HG03460 (cell line): Measurements from ENCODE around the gene UBA1.
A peak's percentile ranks its signal among the peaks of the same experiment; 100 is the strongest.

Experiments
- ATAC-seq: cut with Tn5 transposase; IDR thresholded peaks from one replicate; pipeline ENCODE4 v1.9.1; 2021; ENCODE audit not compliant: unreplicated experiment

Gene UBA1

DNA sequence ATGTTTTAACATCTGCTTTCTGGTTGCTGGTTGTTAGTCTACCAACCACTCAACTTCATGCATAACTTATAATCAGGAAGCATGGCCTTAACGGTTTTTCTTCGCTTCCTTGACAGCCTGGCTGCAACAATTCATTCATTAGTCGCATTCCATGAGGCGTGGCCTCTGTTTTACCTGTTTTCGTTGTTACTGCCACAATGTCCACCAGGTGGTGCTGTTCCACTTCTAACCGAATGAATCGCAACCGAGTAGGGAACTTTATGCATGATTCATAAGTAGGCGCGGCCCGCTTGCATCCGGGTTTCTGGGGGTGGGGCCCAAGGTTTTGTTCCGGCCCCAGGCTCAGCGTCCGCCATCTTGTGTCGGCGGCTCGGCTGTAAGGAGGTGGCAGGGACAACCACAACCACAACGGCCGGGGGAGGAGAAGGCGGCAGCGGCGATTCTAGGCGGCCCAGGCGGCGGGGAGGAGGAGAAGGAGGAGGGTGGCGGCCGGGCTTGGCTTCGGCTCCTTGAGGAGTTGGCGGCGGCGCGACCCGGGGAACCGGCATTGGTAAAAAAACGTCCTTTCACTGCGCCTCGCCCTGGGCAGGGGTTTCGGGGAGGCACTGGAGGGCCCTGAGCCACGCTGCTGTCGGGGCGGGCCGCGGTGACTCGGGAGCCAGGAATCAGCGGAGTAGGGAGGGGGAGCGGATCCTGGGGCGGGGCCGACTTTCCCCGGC is at the start of gene UBA1:
Gene UBA1, plus strand, starts transcription at position 355 of the 719 bp plus-strand sequence. CDS start 4,974 bp downstream, outside the sequence.
- peak; percentile 47 for ATAC-seq

DNA sequence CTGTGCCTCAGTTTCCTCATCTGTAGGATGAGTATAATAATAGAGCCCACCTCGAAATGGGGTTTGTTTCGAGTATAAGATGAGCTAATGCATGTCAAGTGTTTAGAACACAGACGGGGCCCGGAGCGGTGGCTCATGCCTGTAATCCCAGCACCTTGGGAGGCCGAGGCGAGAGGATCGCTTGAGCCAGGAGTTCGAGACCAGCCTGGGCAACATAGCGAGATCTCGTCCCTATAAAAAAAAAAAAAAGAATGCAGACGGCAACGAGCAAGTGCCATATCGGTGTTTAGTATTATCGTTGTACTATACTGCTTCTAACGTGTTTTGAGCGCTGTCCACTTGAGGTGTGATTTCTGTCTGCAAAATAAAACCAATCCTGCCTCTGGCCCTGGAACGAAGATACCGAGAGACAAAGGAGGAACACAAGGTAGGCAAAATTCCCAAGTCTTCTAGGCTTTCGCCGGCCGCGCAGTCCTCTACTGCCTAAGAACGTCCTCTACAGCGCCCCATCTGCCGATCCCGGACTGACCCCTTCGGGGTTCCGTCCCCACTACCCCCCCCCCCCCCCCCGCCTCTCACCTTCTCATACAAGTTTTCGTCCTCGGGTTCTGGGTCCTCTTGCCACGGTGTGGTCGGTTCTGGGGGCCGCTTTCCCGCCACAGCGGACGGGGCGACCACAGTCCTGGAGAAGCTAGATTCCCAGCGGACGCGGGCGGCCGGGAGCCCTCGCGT is 49.6 kb upstream of the UBA1 start:
- peak; percentile 16 for ATAC-seq

DNA sequence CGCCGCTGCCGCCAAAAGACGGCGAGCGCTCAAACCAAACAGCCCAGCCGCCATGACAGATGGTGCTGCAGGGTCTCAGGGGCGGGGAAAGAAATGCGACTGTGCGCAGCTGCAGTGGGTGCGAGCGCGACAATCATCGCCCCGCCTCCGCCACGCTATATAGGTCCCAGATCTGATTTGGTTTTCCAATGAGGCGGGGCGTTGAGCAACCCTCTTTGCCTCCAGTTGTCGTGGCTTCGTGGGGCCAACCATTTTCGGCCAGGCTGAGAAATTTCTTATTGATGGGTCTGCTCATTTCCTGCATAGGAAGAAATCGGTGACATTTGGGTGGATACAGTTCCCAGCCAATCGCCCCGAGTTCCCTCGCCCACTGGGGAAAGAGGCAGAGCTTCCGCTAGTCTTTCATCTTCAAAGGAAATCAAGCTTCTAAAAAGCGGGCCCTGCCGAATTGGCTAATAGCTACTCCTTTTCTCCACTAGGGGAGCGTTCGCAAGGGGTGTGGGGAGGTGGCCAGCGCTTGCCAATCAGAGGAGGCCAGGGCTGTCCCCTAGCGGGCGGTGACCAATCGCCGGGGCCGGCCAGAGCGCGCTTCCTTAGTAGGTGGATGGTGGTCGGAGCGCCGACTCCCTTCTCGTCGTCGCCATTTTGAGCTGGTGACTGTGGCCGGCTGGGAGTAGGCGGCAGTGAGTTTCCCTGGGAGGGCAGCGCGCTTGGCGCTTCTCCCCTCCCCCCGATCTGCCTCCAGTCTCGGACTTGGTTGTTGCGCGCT is 48.8 kb upstream of the UBA1 start, which contains the start of the genes NDUFB11 and RBM10:
Gene NDUFB11, minus strand, starts transcription at position 77 of the 769 bp plus-strand sequence. Its CDS starts 23 bp downstream, at position 54.
Gene RBM10, plus strand, starts transcription at position 596 of the 769 bp plus-strand sequence. CDS start 2,261 bp downstream, outside the sequence.
- peak; percentile 89 for ATAC-seq

DNA sequence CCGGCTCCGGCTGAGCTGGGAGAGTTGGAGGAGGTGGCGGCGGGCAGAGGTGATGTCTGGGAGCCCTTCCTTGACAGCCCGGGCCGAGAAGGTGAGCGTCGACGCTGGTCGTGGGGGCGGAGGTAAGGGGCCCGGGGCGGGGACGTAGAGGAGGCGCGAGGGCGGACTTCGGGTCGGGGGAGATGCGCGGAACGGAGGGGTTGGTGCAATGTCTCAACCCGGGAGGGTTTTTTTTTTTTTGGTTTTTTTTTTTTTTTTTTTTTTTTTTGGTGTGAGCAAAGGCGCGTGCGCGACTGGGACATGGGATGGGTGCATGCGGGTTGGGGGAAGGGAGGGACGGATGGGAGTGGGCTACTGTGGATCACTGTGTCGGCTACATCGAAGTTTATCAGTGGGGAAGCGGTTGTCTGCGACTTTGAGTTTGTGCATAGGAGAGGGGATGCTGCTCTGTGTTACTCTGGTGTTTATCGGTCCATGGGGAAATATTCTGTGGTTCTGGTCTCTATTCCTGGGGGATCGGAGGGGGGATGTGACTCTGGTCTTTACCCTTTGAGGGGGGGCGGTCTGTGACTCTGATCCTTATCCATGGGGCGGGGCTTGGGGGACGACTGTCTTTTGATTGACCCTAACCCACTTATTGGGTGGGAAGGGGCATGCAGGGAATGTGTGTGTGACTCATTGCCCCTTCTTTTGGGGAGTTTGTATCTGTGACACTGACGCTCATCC is 48.1 kb upstream of the UBA1 start:
- ATAC-seq, result peak; percentile 16

DNA sequence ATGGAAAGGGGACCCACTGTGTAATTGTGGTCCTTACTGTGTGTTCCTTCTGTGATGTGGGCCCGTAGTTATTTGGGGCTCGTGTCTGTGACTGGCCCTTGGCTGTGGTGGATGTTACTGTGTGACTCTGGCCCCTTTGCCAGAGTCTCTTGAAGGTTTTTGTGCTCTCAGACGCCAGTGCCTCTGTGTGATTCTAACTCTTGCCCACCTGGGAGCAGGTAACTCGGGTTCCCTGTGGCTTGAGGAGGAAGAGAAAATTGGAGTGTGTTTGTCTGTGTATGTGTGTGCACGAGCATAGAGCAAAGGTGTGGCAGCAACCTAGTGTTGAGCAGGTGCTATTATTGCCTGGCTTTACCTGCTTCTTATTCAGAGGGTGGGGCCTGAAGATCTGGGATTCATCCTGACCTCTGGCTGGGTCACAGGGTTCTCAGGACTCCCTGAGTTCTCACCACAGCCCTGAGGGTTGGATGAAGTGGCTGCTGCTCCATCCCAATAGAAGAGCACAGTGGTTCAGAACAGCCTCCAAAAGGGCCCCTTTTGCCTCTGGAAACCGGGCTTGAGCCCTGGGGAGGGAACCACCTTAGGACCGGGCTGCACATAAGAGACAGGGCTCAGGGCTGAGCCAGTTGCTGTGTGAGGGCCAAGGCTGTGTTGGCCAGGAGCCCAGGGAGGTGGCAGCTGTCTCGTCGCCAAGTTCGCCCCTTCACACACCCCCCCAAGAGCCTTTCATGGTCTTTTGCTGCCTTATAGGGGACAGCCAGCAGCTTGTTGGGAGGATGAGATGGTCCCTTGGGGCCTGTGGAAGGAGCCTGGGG is 47.3 kb upstream of the UBA1 start:
- ATAC-seq, result no peak

DNA sequence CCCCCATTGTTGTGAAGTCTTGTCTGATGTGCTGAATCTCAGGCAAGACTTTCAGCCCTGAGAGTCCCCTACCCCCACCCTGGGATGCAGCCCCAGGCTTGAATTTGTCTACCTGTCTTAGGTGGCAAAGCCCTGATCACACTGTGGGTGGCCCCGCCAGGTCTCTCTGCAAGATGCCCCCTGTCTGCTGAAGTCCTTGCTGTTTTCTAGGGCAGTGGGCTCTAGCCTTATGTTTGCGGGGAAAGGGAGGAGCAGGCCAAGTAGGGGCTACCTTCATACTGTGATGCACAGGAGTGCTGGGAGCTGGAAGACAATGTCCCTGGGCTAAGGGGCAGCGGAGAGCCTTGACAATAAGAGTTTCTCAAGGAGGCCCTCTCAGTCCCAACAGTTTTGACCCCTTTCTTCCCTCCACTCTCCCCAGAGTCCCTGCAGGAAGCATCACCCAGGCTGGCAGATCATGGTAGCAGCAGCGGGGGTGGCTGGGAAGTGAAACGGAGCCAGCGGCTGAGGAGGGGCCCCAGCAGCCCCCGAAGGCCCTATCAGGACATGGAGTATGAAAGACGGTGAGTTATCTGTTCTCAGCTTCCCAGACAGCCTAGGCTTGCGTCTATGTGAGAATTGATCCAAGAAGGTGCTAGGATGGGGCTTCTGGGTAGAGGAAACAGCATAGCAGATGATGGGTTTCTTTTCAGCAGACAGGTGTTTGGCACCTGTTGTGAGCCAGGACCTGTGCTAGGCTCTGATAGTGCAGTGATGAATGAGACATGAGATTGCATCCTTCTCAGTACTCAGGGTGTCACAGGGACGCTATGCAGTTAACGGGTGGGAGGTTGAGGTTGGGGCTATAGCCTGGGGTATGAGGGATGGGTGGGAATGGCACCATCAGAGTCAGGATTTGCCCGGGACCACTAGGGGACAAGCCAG is 46.4 kb upstream of the UBA1 start:
- ATAC-seq, result no peak

DNA sequence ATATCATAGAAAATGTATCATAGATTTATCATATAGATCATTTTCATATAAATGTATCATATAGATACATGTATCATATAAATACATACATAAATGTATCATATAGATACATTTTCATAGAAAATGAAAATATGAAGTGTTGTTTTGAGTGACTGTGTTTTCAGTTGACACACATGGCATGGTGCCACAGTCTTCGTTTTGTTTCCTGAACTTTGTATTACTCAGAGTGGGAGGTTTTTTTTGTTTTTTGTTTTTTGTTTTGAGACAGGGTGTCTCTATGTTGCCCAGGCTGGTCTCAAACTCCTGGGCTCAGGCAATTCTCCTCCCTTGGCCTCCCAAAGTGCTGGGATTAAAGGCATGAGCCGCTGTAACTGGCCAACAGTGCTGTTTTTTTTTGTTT is 44.7 kb upstream of the UBA1 start:
- ATAC-seq, result no peak

DNA sequence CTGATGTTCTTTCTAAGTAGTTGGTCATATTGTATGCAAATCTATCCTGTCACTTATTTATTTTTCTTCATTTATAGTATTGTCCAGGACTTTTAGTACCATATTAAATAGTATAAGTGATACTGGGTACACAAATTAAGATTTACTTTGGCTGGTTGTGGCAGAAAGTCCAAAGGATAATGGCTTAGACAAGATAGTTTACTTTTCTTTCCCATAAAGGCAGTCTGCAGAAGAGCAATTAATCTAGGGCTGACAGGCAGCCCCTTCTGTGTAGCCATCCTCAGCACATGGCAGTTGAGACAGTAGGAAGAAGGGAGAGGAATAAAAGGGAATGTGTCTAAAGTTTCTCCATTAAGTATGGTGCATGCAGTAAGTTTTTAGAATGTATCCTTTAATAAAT is 42.2 kb upstream of the UBA1 start:
- ATAC-seq, result no peak

DNA sequence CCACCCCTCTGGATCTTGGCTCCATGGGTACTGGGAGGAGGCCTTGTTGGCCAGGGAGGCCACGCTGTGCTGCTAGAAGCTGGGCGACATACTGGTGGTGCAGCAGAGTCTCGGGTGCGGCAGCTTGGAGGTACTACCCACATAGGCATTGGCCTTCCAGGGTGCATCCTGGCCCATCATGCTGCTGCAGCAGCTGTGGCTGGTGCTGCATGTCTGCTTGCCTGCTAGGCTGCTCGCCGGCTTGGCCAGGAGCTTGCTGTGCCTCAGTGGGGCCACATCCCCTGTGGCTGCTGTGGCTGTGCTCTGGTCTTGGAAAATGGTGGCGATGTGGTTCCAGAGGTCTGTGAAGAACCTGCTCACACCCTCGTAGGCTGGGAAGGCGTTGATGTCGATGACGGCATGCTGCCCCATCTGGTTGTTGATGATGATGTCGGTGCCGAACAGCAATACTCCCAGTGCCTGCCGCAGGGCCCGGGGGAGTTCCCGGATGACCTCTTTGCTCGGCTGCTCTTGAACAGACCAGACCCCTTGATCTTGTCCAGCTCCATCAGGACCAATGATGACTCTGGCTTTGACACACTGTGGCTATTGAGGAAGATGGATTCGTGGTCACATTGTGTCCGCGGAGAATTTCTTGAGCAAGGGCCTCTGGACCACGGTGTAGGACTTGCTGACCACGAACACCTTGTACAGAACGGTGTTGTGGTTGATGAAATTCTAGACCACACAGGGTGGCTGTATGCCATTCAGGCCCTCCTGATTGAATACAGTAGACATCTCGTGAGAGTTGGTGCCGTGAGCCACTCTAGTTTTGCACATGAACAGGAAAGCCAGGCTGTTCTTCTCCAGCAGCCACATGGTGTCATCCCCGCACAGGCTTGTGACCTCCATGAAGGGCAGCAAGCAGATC is 36.8 kb upstream of the UBA1 start:
- no peak for ATAC-seq

DNA sequence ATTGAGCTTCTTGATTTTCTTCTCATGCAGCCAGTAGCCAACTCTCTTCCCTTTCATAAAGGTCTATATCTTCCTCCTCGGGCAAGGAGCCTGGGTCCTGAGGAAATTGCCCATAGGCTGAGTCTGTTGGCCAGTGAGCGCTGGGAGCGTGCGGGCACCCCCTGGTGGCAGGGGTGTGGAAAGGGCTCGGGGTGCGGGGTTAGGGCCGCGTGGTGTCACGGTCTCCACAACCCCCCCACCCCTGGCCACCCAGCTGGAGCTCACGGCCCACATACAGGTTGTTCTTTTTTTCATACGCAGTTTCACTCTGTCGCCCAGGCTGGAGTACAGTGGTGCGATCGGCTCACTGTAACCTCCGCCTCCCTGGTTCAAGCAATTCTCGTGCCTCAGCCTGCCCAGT is 35.5 kb upstream of the UBA1 start:
- no peak for ATAC-seq

DNA sequence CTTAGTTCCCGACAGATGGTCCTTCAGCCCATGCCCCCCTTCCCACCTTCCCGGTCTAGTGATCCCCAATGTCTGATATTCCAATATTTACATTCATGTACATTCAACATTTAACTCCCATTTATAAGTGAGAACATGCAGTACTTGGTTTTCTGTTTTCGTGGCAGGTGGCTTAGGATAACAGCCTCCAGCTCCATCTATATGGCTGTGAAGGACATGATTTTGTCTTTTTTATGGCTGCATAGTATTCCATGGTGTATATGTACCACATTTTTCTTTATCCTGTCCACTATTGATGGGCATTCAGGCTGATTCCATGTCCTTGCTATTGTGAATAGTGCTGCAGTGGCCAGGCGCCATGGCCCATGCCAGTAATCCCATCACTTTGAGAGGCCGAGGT is 34.8 kb upstream of the UBA1 start:
- ATAC-seq, result no peak

DNA sequence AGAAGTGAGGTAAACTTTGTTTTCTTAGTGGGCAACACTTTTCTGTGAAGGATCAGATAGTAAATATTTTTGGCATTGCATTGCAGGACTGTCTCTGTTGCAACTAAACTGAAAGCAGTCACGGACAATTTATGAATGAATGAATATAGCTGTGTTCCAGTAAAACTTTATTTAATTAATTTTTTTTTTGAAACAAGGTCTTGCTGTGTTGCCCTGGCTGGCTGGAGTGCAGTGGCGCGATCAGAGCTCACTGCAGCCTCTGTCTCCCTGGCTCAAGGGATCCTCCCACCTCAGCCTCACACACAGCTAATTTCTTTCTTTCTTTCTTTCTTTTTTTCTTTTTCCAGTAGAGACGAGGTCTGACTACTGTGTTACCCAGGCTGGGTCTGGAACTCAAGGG is 32.8 kb upstream of the UBA1 start:
- no peak for ATAC-seq

DNA sequence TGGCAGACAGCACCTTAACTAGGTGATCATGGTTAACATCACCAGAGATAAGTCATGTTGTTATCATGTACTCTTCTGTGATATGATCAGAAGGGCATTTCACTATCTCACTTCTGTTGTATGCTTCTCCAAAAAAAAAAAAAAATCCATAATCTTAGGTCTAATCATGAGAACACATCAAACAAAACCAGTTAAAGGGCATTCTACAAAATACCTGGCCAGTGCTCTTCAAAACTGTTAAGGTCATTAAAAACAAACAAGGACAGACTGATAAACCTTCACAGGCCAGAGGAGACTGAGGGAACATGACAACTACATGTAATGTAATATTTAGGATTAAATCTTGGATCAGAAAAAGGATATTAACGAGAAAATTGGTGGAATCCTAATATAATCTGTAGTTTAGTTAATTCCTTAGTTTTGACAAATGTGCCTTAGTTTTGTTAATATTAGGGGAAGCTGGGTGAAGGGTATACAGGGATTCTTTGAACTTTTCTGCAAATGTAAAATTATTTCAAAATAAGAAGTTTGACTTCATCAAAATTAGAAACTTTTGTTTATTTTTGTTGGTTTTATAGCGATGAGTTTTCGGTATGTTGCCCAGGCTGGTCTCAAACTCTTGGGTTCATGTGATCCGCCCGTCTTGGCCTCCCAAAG is 30.6 kb upstream of the UBA1 start:
- ATAC-seq, result no peak

DNA sequence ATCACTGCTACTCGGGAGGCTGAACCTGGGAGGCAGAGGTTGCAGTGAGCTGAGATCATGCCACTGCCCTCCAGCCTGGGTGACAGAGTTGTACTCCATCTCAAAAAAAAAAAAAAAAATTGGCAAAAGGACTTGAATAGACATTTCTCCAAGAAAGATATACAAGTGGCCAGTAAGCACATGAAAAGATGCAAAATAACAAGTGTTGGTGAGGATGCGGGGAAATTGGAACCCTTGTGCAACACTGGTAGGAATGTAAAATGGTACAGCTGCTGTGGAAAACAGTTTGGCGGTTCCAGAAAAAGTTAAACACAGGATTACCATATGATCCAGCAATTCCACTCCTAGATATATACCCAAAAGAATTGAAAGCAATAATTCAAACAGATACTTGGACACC is 29.2 kb upstream of the UBA1 start:
- ATAC-seq, result no peak

DNA sequence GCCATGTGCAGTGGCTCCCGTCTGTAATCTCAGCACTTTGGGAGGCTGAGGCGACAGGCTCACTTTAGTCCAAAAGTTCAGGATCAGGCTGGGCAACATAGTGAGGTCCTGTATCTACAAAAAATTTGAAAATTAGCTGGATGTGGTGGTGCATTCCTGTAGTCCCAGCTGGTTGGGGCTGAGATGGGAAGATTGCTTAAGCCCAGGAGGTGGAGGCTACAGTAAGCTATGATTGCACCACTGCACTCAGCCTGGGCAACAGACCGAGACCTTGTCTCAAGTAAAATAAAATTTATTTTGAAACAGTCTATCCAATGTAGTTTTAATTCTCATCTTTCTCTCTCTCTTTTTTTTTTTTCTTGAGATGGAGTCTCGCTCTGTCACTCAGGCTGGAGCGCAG is 27.5 kb upstream of the UBA1 start:
- ATAC-seq, result no peak

DNA sequence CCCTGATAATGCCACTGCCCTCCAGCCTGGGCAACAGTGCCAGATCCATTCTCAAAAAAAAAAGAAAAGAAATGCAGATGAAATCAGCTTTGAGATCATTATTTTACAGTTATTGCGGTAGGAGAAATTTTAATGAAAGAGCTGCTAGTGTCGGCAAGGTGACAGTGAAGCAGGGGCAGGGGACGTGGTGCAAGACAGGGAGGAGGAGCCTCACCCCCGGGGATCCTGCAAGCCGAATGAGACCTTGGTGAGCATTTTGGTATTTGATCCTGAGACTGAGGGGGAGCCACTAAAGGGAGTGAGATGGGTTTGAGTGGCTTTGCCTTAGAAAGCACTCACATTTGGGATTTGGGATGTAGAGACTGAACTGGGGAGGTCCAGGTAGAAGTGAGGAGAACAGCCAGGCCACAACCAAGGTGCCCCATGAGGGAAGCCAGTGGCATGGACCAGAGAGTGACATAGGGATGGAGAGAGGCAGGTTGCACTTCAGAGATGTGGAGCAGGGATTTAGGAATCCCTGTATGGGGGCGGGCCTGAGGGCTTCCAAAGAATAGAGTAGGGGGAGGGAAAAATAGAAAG is 25.0 kb upstream of the UBA1 start:
- ATAC-seq, result no peak

DNA sequence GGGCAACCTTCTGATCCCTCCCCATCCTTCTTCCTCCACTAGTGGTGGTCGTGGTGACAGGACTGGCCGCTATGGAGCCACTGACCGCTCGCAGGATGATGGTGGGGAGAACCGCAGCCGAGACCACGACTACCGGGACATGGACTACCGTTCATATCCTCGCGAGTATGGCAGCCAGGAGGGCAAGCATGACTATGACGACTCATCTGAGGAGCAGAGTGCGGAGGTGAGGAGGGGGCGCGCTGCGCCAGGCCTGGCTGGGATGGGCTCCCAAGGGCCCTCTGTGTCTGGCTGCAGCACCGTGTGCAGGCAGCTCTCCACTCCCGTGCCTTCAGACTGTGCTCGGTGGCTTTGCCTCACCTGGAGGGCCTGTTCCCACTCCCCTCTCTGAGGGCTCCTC is 24.4 kb upstream of the UBA1 start:
- no peak for ATAC-seq
